ENCODE data around the gene DPYD. TPM values are rescaled to one million over a fixed set of nuclear protein-coding genes. Genes with fewer than 3 reads are reported as not detected.

Gene DPYD
- total and polyA plus RNA-seq, 10 of the 15 experiments (the other 5 are each of a cell fraction or from before 2014, with no cell fraction given): 5.7 to 23.8 (median 10.2) TPM

DNA sequence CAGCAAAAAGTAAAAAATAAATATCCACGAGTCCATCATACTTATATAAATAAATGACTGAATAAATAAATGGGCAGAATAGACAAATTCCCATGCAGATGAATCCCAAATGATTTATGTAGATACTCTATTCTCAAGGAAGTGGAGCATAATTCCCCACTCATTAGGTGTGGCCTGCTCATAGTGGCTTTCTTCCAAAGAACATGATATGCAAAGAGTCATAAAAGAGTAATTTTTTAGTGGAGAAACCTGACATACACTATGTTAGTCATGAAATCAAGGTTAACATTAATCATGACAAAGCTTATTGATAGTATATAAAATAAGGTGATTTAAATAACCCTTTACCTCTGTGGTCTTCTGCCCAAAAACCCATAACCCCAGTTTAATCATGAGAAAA lies 298.9 kb downstream of the DPYD start:
- Histone ChIP-seq H3K9me3 (replicated peaks; ENCODE audit: control insufficient read depth, insufficient read depth, low read length) (no peaks in the 10 kb centered on the region), H2AFZ (ENCODE audit: control insufficient read depth, low read depth, low read length) (no peak overlapping the region), H3K4me2 (ENCODE audit: control insufficient read depth, insufficient read depth) (no peak overlapping the region), H3K4me1 (ENCODE audit: control insufficient read depth, insufficient read depth, low read length) (no peaks in the 10 kb centered on the region), H3K27ac (ENCODE audit: control insufficient read depth, insufficient read depth) (no peak overlapping the region), H4K20me1 (ENCODE audit: control insufficient read depth, insufficient read depth) (no peaks in the 10 kb centered on the region), H3K79me2 (ENCODE audit: control insufficient read depth, insufficient read depth, low read length) (no peaks in the 10 kb centered on the region), H3K36me3 (ENCODE audit: control insufficient read depth in 2 of 2, insufficient read depth in 2 of 2, low read length in 1 of 2) (no peaks in the 10 kb centered on the region), H3K9ac (ENCODE audit: control insufficient read depth, insufficient read depth, low read length) (no peak overlapping the region), H3K27me3 (replicated peaks in 1 of 2; ENCODE audit: control insufficient read depth in 2 of 2, insufficient read depth in 2 of 2, low read length in 1 of 2) (no peaks in the 10 kb centered on the region), H3K4me3 (no peak overlapping the region)
- BruUV-seq (replicated peaks): no TSS peak
- DNase-seq (ENCODE audit: low read depth, low spot score) (no peak), FAIRE-seq (no peak), ATAC-seq (no peak)
- in situ Hi-C loops (cut with MboI) (no loop called here), intact Hi-C loops (cut with micrococcal nuclease; ENCODE audit: unreplicated experiment) (no loop called here)
- RAD21 ChIA-PET (ENCODE audit: unreplicated experiment): no interaction called here
- CTCF ChIA-PET: no interaction called here
- SMC1A ChIA-PET (ENCODE audit: uncharacterized antibody, unreplicated experiment): no interaction called here
- TF ChIP-seq POLR2AphosphoS5 (IDR thresholded peaks at IDR 0.05; ENCODE audit: low read length) (no peak), SP1 (IDR thresholded peaks at IDR 0.05; ENCODE audit: low read depth, low read length) (no peak), NFYA (IDR thresholded peaks at IDR 0.05; ENCODE audit: borderline replicate concordance, low read depth, low read length) (no peak)
- TF ChIP-seq, protein P1, sequence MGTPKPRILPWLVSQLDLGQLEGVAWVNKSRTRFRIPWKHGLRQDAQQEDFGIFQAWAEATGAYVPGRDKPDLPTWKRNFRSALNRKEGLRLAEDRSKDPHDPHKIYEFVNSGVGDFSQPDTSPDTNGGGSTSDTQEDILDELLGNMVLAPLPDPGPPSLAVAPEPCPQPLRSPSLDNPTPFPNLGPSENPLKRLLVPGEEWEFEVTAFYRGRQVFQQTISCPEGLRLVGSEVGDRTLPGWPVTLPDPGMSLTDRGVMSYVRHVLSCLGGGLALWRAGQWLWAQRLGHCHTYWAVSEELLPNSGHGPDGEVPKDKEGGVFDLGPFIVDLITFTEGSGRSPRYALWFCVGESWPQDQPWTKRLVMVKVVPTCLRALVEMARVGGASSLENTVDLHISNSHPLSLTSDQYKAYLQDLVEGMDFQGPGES (IDR thresholded peaks at IDR 0.05): no peak
- WGBS (ENCODE audit: insufficient coverage, insufficient replicate concordance, low lambda C conversion rate, missing lambda C conversion rate): 0% methylated on average over 1 of the region's 1 CpG
- POLR2A ChIA-PET: no interaction called here

DNA sequence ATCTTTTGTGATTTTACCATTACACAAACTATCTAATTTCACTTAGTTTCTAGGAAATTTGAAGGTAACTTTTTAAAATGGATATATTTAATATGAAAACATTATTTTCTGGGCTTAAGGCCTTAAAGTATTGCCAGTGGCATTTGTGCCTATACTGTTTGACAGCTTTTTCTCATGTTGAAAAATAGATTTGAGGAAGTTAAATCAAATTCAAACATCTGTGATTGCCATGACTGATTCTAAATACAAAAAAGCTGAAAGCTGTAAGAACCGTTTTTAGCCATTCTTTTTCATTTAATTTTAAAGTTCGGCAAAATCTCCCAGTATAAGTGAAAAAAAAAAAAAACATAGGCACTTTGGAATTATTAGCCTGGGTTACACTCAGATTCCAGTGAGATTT lies 301.1 kb downstream of the DPYD start:
- SMC1A ChIA-PET (ENCODE audit: uncharacterized antibody, unreplicated experiment): interaction anchor here (0.7 to 1.1 kb wide), 3 partner anchors 16 to 1110 kb away, joined by 3 read pairs; no protein-coding TSS in a partner anchor
- no peak for DNase-seq (ENCODE audit: low read depth, low spot score)
- Histone ChIP-seq H3K9me3 (replicated peaks; ENCODE audit: control insufficient read depth, insufficient read depth, low read length) (no peaks in the 10 kb centered on the region), H3K9ac (ENCODE audit: control insufficient read depth, insufficient read depth, low read length) (no peak overlapping the region), H3K36me3 (ENCODE audit: control insufficient read depth in 2 of 2, insufficient read depth in 2 of 2, low read length in 1 of 2) (no peaks in the 10 kb centered on the region), H3K27ac (ENCODE audit: control insufficient read depth, insufficient read depth) (no peak overlapping the region), H4K20me1 (ENCODE audit: control insufficient read depth, insufficient read depth) (no peaks in the 10 kb centered on the region), H3K79me2 (ENCODE audit: control insufficient read depth, insufficient read depth, low read length) (no peaks in the 10 kb centered on the region), H3K4me3 (no peak overlapping the region), H3K4me1 (ENCODE audit: control insufficient read depth, insufficient read depth, low read length) (no peaks in the 10 kb centered on the region), H3K4me2 (ENCODE audit: control insufficient read depth, insufficient read depth) (no peak overlapping the region), H3K27me3 (replicated peaks in 1 of 2; ENCODE audit: control insufficient read depth in 2 of 2, insufficient read depth in 2 of 2, low read length in 1 of 2) (no peaks in the 10 kb centered on the region), H2AFZ (ENCODE audit: control insufficient read depth, low read depth, low read length) (no peak overlapping the region)
- RAD21 ChIA-PET (ENCODE audit: unreplicated experiment): no interaction called here
- POLR2A ChIA-PET: interaction anchor here (0.6 kb wide), 1 partner anchor 234 kb away, joined by 5 read pairs; no protein-coding TSS in a partner anchor
- intact Hi-C loops (cut with micrococcal nuclease; ENCODE audit: unreplicated experiment): no loop called here
- CTCF ChIA-PET: no interaction called here
- BruUV-seq (replicated peaks): no TSS peak
- in situ Hi-C loops (cut with MboI): no loop called here
- no peak for FAIRE-seq
- WGBS (ENCODE audit: insufficient coverage, insufficient replicate concordance, low lambda C conversion rate, missing lambda C conversion rate): 11% methylated on average over 2 of the region's 2 CpGs
- ATAC-seq: no peak
- TF ChIP-seq KDM1A (IDR thresholded peaks at IDR 0.05; ENCODE audit: borderline replicate concordance): no peak
- TF ChIP-seq GABPA (IDR thresholded peaks at IDR 0.05; ENCODE audit: low read depth): no peak
- TF ChIP-seq ZNF622 (IDR thresholded peaks at IDR 0.05): no peak
- no peak for TF ChIP-seq NFIC (IDR thresholded peaks at IDR 0.05; ENCODE audit: low read depth, low read length)
- TF ChIP-seq, protein P2, sequence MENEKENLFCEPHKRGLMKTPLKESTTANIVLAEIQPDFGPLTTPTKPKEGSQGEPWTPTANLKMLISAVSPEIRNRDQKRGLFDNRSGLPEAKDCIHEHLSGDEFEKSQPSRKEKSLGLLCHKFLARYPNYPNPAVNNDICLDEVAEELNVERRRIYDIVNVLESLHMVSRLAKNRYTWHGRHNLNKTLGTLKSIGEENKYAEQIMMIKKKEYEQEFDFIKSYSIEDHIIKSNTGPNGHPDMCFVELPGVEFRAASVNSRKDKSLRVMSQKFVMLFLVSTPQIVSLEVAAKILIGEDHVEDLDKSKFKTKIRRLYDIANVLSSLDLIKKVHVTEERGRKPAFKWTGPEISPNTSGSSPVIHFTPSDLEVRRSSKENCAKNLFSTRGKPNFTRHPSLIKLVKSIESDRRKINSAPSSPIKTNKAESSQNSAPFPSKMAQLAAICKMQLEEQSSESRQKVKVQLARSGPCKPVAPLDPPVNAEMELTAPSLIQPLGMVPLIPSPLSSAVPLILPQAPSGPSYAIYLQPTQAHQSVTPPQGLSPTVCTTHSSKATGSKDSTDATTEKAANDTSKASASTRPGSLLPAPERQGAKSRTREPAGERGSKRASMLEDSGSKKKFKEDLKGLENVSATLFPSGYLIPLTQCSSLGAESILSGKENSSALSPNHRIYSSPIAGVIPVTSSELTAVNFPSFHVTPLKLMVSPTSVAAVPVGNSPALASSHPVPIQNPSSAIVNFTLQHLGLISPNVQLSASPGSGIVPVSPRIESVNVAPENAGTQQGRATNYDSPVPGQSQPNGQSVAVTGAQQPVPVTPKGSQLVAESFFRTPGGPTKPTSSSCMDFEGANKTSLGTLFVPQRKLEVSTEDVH (IDR thresholded peaks at IDR 0.05; ENCODE audit: low read depth, partially characterized antibody): no peak
- no peak for TF ChIP-seq MEF2A (IDR thresholded peaks at IDR 0.05; ENCODE audit: insufficient read depth, low read depth, low read length)
- TF ChIP-seq, protein P3, sequence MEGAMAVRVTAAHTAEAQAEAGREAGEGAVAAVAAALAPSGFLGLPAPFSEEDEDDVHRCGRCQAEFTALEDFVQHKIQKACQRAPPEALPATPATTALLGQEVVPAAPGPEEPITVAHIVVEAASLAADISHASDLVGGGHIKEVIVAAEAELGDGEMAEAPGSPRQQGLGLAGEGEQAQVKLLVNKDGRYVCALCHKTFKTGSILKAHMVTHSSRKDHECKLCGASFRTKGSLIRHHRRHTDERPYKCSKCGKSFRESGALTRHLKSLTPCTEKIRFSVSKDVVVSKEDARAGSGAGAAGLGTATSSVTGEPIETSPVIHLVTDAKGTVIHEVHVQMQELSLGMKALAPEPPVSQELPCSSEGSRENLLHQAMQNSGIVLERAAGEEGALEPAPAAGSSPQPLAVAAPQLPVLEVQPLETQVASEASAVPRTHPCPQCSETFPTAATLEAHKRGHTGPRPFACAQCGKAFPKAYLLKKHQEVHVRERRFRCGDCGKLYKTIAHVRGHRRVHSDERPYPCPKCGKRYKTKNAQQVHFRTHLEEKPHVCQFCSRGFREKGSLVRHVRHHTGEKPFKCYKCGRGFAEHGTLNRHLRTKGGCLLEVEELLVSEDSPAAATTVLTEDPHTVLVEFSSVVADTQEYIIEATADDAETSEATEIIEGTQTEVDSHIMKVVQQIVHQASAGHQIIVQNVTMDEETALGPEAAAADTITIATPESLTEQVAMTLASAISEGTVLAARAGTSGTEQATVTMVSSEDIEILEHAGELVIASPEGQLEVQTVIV (IDR thresholded peaks at IDR 0.05; ENCODE audit: borderline replicate concordance, partially characterized antibody): no peak
- no peak for TF ChIP-seq SUZ12 (IDR thresholded peaks at IDR 0.05; ENCODE audit: unreplicated experiment)
- no peak for TF ChIP-seq WRNIP1 (IDR thresholded peaks at IDR 0.05; ENCODE audit: borderline replicate concordance, low read depth, low read length)

Measured in GM12878 (cell line).